Right renal pelvis (tissue), 4 donors: ENCODE results near the gene MICAL2. TPM values are rescaled to one million over a fixed set of nuclear protein-coding genes. Genes with fewer than 3 reads are reported as not detected.

Experiments
- DNase-seq, 4 donors: peaks; one replicate each; pipeline ENCODE4 v3.0.0-alpha.2; 2013; ENCODE audit warnings: low read depth in 4 of 4, low spot score in 3 of 4, missing footprints in 1 of 4
- polyA plus RNA-seq, 4 donors: library from polyadenylated mRNA; unstranded; fragments of 120-200 nt; gene quantifications; one replicate each; pipeline ENCODE4 v1.2.1, GENCODE V29; 2013; ENCODE audit not compliant: insufficient read length in 4 of 4

The MICAL2 gene
- polyA plus RNA-seq, 4 donors: 6.3 to 9.4 (median 8.0) TPM

- DNase-seq: no peak
Observed at GRCh38 chr11:12261551-12261950, 151.2 kb downstream of the MICAL2 start.

GRCh38 chr11:12263141-12263693 lies 152.8 kb downstream of the MICAL2 start:
- no peak for DNase-seq

- no peak for DNase-seq
Observed at GRCh38 chr11:12264361-12264760, 154.0 kb downstream of the MICAL2 start.

GRCh38 chr11:12266132-12266531 lies 155.7 kb downstream of the MICAL2 start:
- DNase-seq: no peak

- no peak for DNase-seq
Observed at GRCh38 chr11:12266943-12267342, 156.6 kb downstream of the MICAL2 start.

GRCh38 chr11:12267921-12268320 lies 157.5 kb downstream of the MICAL2 start:
- no peak for DNase-seq

- no peak for DNase-seq
Observed at GRCh38 chr11:12269104-12269441, 158.7 kb downstream of the MICAL2 start.

- no peak for DNase-seq
Observed at GRCh38 chr11:12269446-12270214, 159.2 kb downstream of the MICAL2 start.

GRCh38 chr11:12270215-12270797 lies 159.9 kb downstream of the MICAL2 start:
- no peak for DNase-seq

GRCh38 chr11:12270817-12271216 lies 160.4 kb downstream of the MICAL2 start:
- no peak for DNase-seq

GRCh38 chr11:12271241-12271640 lies 160.9 kb downstream of the MICAL2 start:
- no peak for DNase-seq

- no peak for DNase-seq
Observed at GRCh38 chr11:12271826-12272366, 161.5 kb downstream of the MICAL2 start.

GRCh38 chr11:12272821-12273617 lies 162.6 kb downstream of the MICAL2 start:
- no peak for DNase-seq

- no peak for DNase-seq
Observed at GRCh38 chr11:12273618-12273995, 163.2 kb downstream of the MICAL2 start.

- no peak for DNase-seq
Observed at GRCh38 chr11:12274056-12274455, 163.7 kb downstream of the MICAL2 start.

GRCh38 chr11:12274558-12275197 lies 164.3 kb downstream of the MICAL2 start:
- DNase-seq: no peak

GRCh38 chr11:12275818-12276217 lies 165.4 kb downstream of the MICAL2 start:
- DNase-seq: no peak

- no peak for DNase-seq
Observed at GRCh38 chr11:12276356-12276755, 166.0 kb downstream of the MICAL2 start.

- no peak for DNase-seq
Observed at GRCh38 chr11:12276831-12277475, 166.6 kb downstream of the MICAL2 start.
